Stimulated activated CD4-positive, alpha-beta T cell treated with anti-CD3 and anti-CD28 coated beads, TNF-alpha, amount 100 ng/mL, for 48 hours (primary cell): Measurements from ENCODE around the gene SORCS2.

Source experiments
- DNase-seq, 3 donors: peaks; one replicate each; pipeline ENCODE4 v3.0.0-alpha.2; 2020; ENCODE audit warnings: low read depth in 3 of 3

The SORCS2 gene

DNA sequence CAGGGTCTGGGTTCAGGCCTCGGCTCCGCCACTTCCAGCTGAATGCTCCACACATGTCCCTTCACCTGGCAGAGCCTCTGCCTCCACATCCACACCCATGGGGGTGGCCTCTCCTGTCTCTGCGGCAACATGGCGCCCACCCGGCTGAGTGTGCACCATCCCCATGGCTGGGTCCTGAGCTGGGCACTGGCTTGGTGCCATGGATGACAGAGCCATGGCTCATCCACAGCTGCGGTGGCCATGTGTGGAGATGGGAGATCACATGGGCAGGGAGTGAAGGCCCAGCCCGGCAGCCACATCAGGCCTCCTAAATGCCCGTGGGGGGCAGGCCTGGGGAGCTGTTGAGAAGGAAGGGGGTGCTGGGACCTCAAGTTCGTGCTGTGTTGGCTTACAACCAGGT, 533.6 kb downstream of the SORCS2 start:
- no peak for DNase-seq

DNA sequence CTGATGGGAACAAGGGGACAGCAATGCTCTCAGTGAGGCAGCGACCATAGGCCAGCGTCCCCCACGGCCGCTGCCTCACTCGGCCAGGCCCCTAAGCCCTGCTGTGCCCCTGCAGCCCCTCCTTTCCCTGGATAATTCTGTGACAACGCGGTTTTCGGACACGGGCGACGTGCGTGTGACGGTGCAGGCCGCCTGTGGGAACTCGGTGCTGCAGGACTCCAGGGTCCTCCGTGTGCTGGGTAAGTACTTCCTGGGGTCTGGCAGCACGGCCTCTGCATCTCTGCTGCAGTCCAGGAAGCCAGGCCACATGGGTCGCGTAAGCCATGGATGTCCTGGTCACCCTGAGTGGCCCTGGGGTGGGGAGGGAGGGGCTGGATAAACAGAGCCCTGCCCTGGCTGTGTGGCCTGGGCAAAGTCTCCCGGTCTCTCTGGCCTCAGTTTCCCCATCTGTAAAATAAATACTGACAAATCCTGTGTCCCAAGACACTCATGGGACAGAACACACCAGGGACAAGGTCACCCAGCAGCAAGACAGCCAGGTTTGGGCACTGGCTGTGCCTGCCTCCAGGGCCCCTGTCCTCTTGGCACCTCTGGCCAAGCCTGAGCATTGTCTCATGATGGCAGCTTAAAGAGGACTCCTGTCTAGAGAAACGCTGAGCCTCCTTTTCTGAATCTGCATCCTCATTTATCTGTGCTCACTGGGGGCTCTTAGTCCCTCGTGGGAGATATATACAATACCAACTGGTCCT, 534.5 kb downstream of the SORCS2 start:
- no peak for DNase-seq

DNA sequence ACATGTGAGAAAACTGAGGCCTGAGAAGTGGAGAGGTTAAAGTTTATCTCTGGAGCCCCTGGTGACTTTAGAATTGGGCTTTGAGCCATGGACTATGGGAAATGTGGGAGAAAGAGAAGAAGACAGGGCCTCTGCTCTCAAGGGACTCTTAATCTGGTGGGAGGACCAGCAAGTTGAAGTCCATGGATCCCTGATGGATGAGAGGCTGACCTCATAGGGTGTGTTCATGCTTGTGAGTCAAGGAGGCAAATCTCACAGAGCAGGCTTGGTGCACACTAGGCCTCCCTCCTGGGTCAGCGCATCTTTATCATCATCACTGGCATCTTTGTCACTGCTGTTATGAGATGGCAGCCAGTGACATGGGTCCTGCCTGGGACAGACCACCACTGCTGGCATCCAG, 535.4 kb downstream of the SORCS2 start:
- no peak for DNase-seq

DNA sequence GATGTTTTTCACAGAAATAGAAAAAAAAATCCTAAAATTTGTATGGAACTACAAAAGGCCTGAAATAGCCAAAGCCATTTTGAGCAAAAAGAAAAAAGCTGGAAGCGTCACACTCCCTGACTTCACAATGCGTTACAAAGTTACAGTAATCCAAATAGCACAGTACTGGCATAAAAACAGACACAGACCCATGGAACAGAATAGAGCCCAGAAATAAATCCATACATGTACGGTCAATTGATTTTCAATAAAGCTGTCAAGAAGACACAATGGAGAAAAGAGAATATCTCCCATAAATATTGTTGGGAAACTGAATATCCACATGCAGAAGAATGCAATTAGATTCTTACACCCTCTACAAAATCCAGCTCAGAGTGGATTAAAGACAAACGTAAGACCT, 539.1 kb downstream of the SORCS2 start:
- no peak for DNase-seq

DNA sequence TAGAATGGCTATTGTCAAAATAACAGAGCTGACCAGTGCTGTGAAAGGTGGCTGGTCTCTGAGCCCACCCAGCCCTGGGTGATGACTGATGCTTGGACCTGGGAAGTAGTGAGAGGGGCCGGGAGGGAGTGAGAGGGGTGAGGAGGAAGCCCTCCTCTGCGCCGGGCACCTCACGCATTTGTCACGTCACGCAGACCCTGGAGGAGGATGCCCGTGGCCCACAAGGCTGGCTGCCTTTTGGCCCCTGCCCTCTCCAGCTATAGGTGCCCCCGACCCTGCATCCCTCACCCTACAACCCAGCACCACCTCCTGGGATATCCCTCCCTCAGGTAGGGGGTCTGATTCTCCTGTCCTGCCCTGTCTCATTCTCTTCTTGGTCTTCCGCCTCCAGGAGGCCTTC, 539.9 kb downstream of the SORCS2 start:
- no peak for DNase-seq

DNA sequence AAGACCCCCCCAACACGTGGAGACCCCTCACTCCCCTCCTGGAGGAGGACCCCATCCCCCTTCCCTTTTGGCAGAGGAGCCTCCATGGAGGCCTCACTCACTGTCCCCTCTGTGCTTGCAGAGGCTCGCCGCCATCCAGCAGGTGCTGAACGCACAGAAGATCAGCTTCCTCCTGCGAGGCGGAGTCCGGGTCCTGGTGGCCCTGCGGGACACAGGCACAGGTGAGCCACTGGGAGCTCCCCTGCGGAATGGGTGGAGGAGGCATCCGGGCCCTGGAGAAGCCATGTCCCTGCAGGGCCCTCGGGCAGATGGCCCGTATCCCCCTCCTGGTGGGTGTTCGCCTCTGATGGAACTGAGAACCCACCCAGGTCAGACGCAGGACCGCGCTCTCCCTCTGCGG, 540.9 kb downstream of the SORCS2 start:
- no peak for DNase-seq

DNA sequence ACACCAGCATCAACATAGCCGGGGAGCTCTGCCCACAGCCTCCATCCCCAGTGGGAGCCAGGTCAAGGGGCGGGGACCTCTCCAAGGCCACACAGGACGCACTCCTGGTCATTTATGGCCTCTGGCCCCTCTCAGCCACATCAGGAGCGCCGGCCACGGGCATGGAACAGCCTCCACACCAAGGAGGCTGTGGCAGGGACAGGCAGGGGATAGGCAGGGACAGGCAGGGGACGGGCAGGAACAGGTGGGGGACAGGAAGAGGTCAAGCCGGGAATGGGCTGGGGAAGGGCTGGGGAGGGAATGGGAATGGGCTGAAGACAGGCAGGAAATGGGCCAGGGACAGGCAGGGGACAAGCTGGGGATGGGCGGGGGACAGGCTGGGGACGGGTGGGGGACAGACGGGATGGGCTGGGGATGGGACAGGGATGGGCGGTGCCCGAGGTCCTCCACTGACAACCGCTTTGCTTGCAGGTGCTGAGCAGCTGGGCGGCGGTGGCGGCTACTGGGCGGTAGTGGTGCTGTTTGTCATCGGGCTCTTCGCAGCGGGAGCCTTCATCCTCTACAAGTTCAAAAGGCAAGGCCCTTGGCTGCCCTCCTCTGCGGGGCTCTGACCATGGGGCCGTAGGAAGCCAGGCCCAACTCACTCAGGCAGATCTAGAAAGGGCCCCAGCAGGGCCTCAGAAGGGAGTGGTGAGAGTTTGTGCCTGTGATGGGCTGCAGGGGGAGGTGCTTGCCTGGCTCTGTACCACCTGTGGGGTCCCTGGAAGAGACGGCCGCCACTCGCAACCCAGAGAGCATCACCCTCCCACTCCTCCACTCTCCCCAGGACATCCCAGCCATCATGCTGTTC, 541.7 kb downstream of the SORCS2 start:
- DNase-seq, result no peak

DNA sequence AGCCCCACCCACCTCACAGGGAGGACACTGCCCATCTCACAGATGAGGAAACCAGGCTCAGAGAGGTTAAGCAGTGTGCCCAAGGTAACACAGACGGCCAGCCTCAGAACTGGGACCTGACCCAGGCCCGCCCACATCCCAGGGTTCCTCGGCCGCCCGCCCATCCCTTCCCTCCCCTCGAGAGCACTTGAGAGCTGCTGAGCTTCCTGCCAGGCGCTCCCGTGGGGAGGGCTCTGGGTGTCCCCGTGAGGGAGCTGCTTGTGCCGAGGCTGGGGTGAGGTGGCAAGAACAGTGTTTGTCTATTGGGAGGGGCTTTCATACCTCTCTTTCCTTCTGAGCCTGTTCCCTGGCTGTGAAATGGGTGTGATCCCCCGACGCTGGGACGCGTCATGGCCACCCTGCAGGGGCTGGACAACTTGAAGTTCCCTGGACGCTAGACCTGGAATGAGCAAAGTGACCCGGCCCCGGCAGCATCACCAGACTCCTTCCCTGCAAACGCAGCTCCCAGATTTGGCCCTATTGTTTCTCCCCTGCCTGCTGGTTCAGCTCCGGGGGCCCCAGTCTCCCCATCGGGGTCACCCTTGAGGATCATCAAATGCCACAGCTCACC, 542.4 kb downstream of the SORCS2 start:
- no peak for DNase-seq

DNA sequence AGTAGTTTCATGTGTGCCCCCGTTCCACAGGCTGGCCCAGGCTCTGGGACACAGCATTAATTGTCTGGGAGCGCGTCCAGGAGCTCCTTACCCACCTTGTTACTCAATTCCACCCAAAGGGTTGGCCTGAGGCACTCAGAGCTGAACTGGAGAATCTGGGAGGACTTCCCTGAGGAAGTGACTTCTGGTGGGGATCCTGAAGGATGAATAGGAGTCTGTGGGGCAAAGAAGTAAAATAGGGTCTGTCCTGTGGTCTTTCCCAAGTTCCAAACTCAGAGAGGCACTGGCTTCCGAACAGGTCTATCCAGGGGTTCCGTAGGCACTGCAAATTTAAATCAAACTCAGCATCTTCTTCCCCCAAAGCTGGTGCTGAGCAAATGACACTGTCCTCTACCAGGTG, 543.1 kb downstream of the SORCS2 start:
- DNase-seq, result no peak

DNA sequence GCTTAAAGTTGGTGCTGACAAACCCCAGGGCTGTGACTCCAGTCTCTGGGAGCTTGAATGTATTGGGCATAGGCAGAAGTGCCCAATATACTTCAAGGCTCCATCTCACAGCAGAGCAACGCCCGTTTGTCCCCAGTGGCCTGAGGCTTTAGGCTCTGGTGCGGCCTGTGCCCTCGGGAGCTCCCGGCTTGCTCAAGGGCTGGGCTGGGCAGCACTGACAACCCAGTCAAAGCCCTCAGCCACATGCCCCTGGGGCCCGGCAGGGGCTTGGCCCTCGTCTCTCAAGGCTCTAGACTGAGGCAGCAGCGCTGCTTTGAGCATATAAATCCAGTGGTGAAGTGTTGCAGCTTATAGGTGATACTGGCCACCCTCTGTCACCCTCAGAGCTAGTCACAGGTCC, 543.6 kb downstream of the SORCS2 start:
- DNase-seq, result no peak

DNA sequence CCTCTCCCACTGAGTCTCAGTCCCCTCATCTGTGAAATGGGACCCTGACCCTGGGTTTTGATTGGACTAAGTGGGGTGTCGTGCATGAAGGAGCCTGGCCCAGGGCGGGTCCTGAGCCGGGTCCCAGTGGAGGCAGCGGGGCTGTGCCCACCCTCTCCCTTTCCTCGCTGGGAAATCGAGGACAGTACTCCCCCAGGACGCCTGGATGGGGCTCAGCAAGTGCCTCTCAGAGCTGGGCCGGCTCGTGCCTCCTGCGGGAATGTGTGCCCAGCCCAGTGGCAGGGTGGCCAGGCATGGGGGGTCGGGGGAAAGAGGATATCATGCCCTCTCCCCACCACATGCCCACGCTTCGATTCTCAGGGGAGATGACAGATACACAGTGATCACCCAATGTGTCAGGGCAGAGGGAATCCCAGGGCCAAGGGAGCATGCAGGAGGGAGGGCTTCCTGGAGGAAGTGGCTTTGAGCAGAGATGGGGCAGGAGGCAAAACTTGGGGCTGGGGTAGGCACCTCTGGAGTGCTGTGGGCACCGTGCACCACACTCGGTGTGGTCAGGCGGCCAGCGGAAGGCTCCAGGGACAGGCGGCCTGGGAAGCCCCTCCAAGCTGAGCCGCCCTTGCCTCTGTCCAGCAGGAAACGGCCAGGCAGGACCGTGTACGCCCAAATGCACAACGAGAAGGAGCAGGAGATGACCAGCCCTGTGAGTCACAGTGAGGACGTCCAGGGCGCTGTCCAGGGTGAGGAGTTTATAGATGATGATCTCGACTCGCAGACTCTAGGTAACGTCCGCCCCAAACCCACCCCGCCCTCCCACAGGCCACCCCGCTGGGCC, 544.3 kb downstream of the SORCS2 start:
- no peak for DNase-seq

DNA sequence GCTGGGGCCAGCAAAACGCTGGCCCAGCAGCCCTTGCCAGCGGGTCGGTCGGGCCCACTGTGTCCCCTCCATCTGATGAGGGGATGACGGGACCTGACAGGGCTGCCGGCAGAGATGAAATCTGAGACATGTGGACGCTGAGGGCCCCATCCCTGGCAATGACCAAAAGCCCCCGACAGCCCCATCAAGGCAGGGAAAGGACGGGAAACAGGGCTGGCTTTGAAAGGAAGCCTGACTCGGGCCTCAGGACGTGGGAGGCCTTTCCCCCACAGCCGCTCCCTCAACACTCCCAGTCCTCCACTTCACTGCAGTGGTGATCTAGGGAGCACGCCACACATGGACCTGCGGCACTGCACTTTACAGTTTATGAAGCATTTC, 544.9 kb downstream of the SORCS2 start:
- DNase-seq, result no peak

DNA sequence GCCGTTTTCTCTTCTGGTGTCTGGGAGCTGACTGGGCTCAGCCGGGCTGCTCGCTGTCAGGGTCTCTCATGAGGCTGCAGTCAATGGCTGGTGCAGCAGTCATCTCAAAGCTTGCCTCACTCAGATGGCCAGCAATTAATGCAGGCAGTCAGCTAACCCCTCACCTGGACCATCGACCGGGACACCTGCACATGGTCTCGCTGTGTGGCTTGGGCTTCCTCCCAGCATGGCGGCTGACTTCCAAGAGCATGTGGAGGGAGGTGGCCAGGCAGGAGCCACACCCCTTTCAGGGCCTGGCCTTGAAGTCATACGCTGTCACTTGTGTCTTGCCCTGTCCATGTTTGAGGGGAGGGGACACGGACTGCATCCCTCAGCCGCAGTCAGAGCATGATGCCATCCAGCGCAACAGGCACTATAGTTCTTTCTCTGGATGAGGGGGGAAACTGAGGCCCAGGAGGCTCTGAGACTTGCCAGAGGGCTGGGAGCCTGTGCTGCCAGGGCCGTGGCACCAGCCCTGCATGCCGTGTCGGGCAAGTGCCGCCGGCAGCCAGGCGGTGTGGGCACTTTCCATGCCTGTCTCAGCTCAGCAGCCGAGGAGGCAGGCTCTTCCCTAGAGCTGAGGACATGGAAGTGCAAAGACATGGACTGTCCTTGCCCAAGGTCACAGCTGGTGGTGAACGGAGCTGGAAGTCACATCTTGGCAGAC, 545.6 kb downstream of the SORCS2 start:
- DNase-seq, result no peak

DNA sequence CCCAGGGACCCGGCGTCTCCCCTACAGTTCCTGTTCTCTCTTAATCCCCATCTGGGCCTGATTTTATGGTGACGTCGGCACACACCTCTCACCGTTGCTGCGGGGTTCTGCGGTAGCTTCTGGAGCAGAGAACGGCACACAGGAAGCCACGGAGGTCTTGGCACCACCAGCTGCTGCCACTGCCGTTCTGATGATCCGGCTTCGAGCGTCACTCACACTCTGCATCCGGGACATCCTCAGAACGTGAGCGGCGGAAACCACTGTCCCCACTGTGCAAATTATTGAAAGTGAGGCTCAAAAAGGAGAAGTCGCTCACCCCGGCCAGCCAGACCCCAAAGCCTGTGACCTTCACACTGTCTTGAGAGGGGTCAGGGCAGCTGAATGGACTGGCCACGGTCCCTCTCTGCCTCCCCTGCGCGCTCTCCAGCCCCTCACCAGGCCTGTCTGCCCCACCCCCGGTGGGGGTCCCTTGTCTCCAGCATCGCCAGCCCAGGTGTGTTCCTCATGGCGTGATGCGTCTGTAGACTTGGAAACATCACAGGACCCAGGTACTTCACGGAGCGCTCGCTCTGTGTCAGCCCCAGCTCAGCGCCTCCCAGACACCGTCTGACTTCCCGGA, 546.2 kb downstream of the SORCS2 start:
- no peak for DNase-seq

DNA sequence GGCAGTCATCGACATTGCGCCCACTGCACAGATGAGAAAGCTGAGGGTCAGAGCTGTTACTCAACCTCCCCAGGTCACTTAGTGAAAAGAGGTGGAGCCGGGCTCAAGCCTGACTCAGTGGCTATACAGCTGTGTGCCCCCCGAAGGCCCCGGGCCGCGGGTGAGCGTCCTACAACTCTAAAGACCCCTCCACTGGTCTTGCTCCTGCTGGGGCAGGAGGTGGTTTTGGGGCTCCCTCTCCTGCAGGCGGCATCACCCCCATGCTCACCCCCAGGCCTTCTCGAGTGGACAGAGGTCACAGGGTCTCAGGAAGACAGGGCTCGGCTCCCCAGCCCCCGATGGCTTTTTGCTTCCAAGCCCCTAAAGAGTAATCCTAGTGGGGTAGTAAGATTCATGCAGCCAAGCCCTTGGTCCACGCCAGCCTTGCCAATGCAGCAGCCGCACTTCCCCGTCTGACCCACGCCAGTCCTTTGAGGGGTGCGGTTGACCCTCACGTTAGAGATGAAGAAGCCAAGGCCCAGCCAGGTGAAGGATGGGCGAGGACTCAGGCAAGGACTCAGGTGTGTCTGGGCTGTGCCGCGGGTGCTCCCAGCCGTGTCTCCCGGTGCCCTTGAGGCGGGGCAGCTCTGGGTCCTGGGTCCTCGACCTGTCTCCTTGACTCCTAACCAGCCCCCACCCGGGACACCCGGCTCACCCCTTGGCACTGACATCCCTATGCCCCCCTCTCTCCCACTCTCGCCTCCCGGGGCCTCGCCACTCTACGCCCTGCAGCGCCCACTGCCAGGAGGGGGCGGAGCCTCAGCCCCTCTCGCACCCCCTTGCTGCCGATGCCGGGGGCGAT, 547.0 kb downstream of the SORCS2 start:
- DNase-seq, result no peak

DNA sequence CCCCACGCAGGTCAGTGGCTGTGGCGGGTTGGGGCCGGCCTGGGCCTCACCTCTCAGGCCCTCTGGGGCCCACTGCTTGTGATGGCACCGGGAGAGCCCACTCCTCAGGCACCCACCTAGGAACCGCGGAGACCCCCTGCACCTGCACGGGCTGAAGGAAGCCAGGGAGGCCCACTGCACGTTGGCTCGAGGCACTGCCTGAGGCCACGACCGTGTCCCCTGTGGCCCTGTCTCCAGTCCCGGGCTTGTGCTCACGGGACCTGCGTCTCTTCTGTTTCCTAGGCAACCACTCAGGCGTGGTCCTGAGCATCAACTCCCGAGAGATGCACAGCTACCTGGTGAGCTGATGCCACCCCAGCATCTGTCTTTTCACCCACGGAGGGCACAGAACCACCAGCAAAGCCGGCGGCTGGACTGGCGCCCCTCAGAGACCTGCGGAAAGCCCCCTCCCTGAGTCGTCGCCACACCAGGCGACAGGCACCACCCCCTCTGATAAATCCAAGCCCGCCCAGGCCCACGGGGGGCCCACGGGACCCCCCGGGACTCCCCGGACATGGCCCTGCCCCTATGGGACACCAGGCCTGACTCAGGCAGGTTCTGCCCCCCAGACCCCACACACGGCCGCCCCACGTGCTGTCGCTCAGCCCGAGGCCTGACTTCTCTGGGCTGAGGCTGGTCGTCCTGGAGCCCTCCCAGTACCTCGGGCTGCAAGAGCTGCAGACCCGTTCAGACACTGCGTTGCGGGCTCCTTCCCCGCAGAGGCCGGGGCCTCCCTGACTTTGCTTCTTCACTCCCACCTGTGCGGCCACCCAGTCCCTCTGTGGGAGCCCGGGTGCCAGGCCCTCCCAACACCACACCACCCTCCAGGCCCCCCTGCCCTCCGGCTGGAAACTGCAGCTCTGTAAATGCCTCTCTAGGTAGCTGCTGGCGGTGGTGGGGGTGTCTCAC, 547.9 kb downstream of the SORCS2 start:
- no peak for DNase-seq

DNA sequence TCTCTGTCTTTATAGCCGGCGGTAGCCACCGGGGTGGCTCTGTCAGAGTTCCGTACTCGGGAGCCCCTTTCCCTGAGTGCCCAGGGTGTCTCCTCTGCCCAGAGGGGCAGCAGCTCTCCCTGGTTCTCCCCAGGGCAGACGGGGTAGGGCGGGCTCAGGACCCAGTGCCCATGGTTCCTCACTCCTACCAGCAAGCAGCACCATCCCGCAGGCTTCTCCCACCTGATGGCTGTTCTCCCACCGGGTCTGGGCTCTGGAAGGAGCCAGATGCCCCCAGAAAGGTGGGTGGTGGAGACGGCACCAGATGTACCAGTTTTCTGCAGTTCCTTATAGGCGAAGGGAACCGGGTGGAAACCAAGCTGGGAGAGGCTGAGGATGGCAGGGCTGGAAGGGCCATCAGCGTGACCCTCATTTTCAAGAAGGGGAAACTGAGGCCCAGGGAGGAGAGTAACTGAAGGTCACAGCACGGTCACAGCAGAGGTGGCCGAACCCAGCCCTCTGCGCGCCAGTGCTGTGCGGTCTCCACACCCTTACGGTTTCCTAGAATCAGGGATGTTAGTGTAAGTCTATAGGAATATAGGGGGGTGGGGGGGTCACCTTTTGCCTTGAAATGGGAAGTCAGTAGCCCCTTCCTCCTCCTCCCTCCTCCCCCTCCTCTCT, 548.7 kb downstream of the SORCS2 start:
- DNase-seq, result no peak
